ENCODE results near the gene TNS1.

- no peak for TF ChIP-seq EP300 (IDR thresholded peaks at IDR 0.05; ENCODE audit: low read length)
- no peak for TF ChIP-seq ZNF354B (CRISPR knock-in tag; IDR thresholded peaks at IDR 0.05)
- TF ChIP-seq TBP (optimal IDR thresholded peaks at IDR 0.05; ENCODE audit: low read depth, low read length) = no peak
- no peak for TF ChIP-seq CEBPB (tag; IDR thresholded peaks at IDR 0.05)
- TF ChIP-seq CTCF (IDR thresholded peaks at IDR 0.05 in 2 of 3, conservative IDR thresholded peaks at IDR 0.05 in 1 of 3; ENCODE audit: insufficient read depth in 2 of 3, low read depth in 1 of 3, low read length in 3 of 3) = no peak
- TF ChIP-seq HDAC6 (IDR thresholded peaks at IDR 0.05; ENCODE audit: low read depth, low read length) = no peak
- TF ChIP-seq AFF4 (CRISPR knock-in tag; IDR thresholded peaks at IDR 0.05) = no peak
- TF ChIP-seq MYBL2 (IDR thresholded peaks at IDR 0.05; ENCODE audit: low read depth) = no peak
- no peak for TF ChIP-seq MYBL2 (CRISPR knock-in tag; IDR thresholded peaks at IDR 0.05; ENCODE audit: borderline replicate concordance)
- TF ChIP-seq SRSF1 (IDR thresholded peaks at IDR 0.05; ENCODE audit: low read depth, low read length) = no peak
- no peak for TF ChIP-seq ZNF197 (CRISPR knock-in tag; IDR thresholded peaks at IDR 0.05; ENCODE audit: low read depth)
- TF ChIP-seq ZNF740 (CRISPR knock-in tag; IDR thresholded peaks at IDR 0.05) = no peak
- TF ChIP-seq ZNF740 (tag; IDR thresholded peaks at IDR 0.05) = no peak
- TF ChIP-seq ZBTB8A (IDR thresholded peaks at IDR 0.05; ENCODE audit: partially characterized antibody) = no peak
Observed at GRCh38 chr2:217789736-217790181, 213.0 kb downstream of the TNS1 start.

All from K562 (cell line).